Parathyroid adenoma (tissue), 2 donors: ENCODE measurements around the gene WDR18.

ENCODE experiments used
- H2AFZ ChIP-seq: fragments of 300-600 bp; sonication (generic); one replicate; pipeline ENCODE4 v1.7.0; 2017; ENCODE audit warnings: antibody characterized with exemption, mild to moderate bottlenecking
- H3K27ac ChIP-seq: fragments of 300-600 bp; sonication (generic); one replicate; pipeline ENCODE4 v1.7.0; 2017
- H3K27me3 ChIP-seq: fragments of 300-600 bp; sonication (generic); one replicate; pipeline ENCODE4 v1.7.0; 2017; ENCODE audit warnings: low read length; ENCODE audit not compliant: control insufficient read depth, insufficient read depth
- H3K36me3 ChIP-seq: fragments of 300-600 bp; sonication (generic); one replicate; pipeline ENCODE4 v1.7.0; 2017; ENCODE audit warnings: low read length; ENCODE audit not compliant: control insufficient read depth, insufficient read depth
- H3K4me1 ChIP-seq: fragments of 300-600 bp; sonication (generic); one replicate; pipeline ENCODE4 v1.7.0; 2017; ENCODE audit warnings: control low read depth
- H3K4me2 ChIP-seq: fragments of 300-600 bp; sonication (generic); one replicate; pipeline ENCODE4 v1.7.0; 2017; ENCODE audit warnings: low read length
- H3K4me3 ChIP-seq: fragments of 300-600 bp; sonication (generic); one replicate; pipeline ENCODE4 v1.7.0; 2017; ENCODE audit warnings: low read depth, low read length
- H3K79me2 ChIP-seq: fragments of 300-600 bp; sonication (generic); one replicate; pipeline ENCODE4 v1.7.0; 2017; ENCODE audit warnings: control low read depth
- H3K9ac ChIP-seq: fragments of 300-600 bp; sonication (generic); one replicate; pipeline ENCODE4 v1.7.0; 2017; ENCODE audit warnings: mild to moderate bottlenecking
- H3K9me3 ChIP-seq: fragments of 300-600 bp; sonication (generic); one replicate; pipeline ENCODE4 v1.7.0; 2017; ENCODE audit warnings: low read length; ENCODE audit not compliant: control insufficient read depth
- CTCF ChIP-seq: fragments of 300-600 bp; sonication (generic); IDR thresholded peaks from one replicate; pipeline ENCODE4 v1.7.0; 2017; ENCODE audit warnings: antibody characterized with exemption, mild to moderate bottlenecking
- donor health status: primary hyperparathyroidism.

WDR18 gene, protein sequence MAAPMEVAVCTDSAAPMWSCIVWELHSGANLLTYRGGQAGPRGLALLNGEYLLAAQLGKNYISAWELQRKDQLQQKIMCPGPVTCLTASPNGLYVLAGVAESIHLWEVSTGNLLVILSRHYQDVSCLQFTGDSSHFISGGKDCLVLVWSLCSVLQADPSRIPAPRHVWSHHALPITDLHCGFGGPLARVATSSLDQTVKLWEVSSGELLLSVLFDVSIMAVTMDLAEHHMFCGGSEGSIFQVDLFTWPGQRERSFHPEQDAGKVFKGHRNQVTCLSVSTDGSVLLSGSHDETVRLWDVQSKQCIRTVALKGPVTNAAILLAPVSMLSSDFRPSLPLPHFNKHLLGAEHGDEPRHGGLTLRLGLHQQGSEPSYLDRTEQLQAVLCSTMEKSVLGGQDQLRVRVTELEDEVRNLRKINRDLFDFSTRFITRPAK

DNA sequence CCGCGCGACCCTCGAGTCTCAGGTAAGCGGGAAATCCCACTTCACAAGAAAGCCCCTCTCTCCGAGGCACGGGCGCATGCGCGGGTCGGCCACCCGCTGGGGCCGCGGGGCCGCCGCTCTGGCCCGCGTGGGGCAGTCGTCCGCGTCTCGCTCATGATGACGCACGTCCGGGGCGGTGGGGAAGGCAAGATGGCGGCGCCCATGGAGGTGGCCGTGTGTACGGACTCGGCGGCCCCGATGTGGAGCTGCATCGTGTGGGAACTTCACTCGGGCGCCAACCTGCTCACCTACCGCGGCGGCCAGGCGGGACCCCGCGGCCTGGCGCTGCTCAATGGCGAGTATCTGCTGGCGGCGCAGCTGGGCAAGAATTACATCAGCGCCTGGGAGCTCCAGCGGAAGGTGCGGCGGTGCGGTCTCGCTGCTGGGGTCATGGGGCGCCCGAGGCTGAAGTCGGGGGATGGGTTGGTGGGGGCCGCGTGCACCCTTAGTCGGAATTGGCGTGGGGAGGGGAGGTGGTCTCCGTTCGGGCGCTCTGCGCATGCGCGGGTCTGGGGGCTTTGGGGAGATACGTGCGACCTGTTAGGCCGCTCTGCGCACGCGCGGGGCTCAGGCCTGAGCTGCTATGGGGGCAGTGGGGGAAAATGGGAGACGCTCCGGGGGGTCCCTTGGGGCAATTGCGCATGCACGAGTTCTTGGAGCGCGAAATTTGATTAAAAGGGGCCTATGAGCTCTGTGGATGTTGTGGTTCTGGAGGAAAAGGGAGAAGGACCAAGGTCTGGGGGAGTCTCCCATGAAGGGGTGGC is at the start of gene WDR18:
Gene WDR18 (plus strand): TSS at position 181 of the 803 bp plus-strand sequence. CDS start 9 bp downstream, at position 190.
- Histone ChIP-seq H3K27me3 (no peaks in the 10 kb centered on the region), H3K9ac (peak within 1 kb of the TSS; percentile 34), H3K27ac (peak within 1 kb of the TSS; percentile 43), H2AFZ (peak within 1 kb of the TSS; percentile 80), H3K36me3 (no peaks in the 10 kb centered on the region), H3K4me2 (peak within 1 kb of the TSS; percentile 93), H3K9me3 (no peaks in the 10 kb centered on the region), H3K79me2 (no peaks in the 10 kb centered on the region), H3K4me1 (peaks cover 3% of the 10 kb centered on the region), H3K4me3 (peak within 1 kb of the TSS; percentile 90)
- peak; percentile 29 for TF ChIP-seq CTCF

GRCh38 chr19:934865-935479 is 49.2 kb upstream of the WDR18 start:
- peak overlapping the region; percentile 67 for H2AFZ ChIP-seq
- H3K9me3 ChIP-seq = no peaks in the 10 kb centered on the region
- H3K4me3 ChIP-seq = peak overlapping the region; percentile 22
- H3K27ac ChIP-seq = peak overlapping the region; percentile 93
- no peak overlapping the region for H3K9ac ChIP-seq
- no peak for TF ChIP-seq CTCF
- H3K27me3 ChIP-seq = no peaks in the 10 kb centered on the region
- H3K4me2 ChIP-seq = peak overlapping the region; percentile 43
- H3K79me2 ChIP-seq = peaks cover 27% of the 10 kb centered on the region
- no peaks in the 10 kb centered on the region for H3K36me3 ChIP-seq
- peaks cover 44% of the 10 kb centered on the region for H3K4me1 ChIP-seq

GRCh38 chr19:936175-936546 is 48.0 kb upstream of the WDR18 start:
- Histone ChIP-seq H3K27me3 (no peaks in the 10 kb centered on the region), H3K36me3 (no peaks in the 10 kb centered on the region), H2AFZ (no peak overlapping the region), H3K4me1 (peaks cover 42% of the 10 kb centered on the region), H3K9me3 (no peaks in the 10 kb centered on the region), H3K79me2 (peaks cover 29% of the 10 kb centered on the region), H3K4me2 (no peak overlapping the region), H3K9ac (no peak overlapping the region), H3K27ac (no peak overlapping the region), H3K4me3 (no peak overlapping the region)
- no peak for TF ChIP-seq CTCF

GRCh38 chr19:937259-937694 is 46.9 kb upstream of the WDR18 start:
- Histone ChIP-seq H3K36me3 (no peaks in the 10 kb centered on the region), H3K27me3 (no peaks in the 10 kb centered on the region), H3K9ac (no peak overlapping the region), H2AFZ (no peak overlapping the region), H3K4me3 (no peak overlapping the region), H3K79me2 (peaks cover 36% of the 10 kb centered on the region), H3K9me3 (no peaks in the 10 kb centered on the region), H3K4me1 (peaks cover 43% of the 10 kb centered on the region), H3K4me2 (no peak overlapping the region), H3K27ac (no peak overlapping the region)
- no peak for TF ChIP-seq CTCF
